MV-4-11 (cell line): Measurements from ENCODE around the gene PRPSAP2.
"Not testable (repeated sequence)": the region's sequence is repeated elsewhere in the genome, so short reads cannot be mapped to it uniquely, and the experiment has no call there.

Experiments
- DNase-seq: peaks from one replicate; lab custom pipeline; 2025; lab: John Stamatoyannopoulos, UW

PRPSAP2 gene

GRCh38 chr17:18857864-18858566, at the start of gene PRPSAP2:
Gene PRPSAP2 (plus strand): TSS chr17:18858131. CDS start chr17:18865834, 7,703 bp downstream.
- peak; percentile 89 for DNase-seq

GRCh38 chr17:18815924-18816323, 42.0 kb upstream of the PRPSAP2 start:
- not testable (repeated sequence) for DNase-seq

DNA sequence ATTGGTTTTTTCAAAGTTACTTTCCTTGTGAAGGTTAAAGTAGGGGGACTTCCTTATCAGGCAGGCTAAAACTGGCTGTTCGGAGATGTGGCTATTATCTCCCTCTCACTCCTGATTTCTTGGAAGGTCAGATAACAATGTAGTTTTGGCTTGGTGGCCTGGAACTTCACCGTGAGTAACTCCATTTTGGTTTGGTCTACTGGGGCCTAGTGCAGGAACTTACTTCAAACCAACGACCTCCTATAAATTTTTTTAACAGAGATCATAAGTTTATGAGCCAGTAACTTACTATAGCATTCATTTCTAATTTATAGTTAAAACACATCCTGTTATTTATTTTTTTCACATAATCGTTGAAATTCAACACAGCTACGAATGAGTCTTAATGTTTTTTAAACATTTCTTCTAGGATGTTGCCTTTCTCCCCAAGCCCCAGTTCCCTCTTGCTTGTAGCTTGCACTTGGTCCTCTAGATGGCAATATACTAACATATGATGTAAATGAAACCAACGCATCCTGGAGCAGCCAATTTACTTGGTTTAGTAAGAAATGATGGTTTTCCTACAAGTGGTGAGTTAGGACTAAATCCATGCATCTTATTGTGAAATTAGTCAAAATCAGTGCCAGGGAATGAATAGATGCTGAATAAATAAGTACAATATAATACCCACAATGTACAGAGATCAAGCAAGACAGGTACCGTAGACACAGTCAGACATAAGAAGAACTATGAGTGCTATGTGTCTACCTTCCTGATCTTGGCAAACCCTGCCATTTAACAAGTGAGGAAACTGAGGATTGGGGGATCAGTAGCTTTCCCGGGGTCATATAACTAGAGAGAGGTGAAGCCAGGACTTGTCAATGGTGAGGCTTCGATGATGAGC, 41.2 kb upstream of the PRPSAP2 start:
- DNase-seq, result peak; percentile 77

DNA sequence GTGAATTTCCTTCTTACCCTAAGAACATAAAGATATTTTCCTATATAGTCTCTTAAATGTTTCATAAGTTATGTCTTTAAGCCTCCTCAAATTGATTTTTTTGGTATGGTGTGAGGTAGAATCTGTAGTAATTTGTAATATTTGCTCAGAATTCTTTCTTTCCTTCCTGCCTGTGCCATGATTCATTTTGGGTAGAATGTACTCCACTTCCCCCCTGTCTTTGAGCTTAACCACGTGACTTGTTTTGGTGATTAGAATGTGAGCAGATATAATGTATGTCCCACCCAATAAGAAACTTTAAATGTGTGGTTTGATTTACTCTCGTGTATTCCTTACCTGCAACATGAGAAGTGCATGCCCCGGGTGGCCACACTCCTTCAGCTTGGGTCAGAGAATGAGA, 36.5 kb upstream of the PRPSAP2 start:
- DNase-seq, result not testable (repeated sequence)

DNA sequence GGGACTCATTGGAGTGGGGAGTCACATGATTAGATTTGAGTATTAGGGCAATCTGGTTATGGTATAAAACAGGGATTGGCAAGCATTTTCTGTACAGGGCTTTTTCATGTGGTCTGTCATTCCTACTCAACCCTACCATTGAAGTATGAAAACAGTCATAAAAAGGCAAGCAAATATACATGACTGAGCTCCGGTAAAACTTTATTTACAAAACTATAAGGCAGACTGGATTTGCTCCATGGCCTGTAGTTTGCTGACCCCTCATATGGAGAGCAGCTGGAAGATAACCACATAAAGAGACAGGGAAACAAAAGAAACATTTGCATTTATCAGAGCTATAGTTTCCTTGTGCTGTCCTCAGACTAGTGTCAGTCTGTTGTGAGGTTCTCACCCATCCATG, 30.3 kb upstream of the PRPSAP2 start:
- not testable (repeated sequence) for DNase-seq

DNA sequence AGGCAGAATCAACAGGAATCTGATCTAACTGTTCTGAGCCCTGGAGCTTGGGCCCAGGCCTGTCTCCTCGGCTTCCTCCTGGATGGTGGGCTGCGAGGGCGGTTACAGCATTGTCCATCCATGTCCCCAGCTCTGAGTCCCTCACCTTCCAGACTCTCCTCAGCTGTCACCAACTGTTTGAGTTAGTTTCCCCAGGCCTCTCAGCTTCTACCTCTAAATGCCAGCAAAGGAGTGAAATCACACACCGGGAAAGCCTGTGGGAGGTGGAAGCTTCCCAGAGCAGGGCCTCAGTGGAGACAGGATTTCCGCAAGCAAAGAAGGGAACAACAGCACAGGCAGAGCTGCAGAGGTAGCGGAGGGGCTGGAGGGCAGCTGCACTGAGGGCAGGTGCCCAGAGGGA, 9.4 kb upstream of the PRPSAP2 start:
- no peak for DNase-seq

DNA sequence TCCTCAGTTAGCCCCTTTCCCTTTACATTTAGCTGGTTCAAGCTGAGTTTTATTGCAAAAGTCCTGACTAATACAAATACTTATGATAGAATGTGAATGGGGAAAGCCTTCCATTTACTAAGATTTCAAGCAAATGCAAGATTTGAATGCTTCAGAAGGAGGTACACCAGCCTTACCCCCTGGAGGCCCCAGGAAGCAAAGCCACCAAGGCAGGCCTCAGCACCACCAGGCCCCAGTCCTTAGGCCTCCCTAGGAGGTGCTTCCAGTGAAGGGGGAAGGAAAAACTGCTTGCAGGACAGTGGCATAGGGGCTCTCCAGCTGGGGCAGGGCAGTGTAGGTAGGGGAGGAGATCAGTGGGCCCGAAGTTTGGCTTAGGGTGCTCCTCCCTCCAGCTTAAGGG, 7.3 kb upstream of the PRPSAP2 start:
- no peak for DNase-seq

DNA sequence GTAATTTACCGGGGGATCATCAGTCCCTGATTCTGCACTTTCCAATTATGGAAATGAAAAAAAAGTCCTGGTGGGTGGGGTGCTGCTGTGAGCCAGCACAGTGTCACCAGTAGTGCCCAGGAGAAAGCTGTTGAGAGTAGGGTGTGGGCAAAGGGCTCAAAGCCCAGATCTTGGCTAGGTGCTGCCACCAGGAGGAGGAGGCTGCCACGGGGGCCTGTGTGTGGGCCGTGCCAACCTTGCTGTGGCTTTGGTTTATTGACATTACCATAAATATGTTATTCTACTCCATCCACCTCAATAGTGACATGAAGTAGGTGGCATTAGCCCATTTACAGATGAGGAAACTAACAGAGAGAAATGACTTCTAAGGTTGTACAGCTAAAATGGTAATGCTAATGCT, 6.7 kb upstream of the PRPSAP2 start:
- DNase-seq, result no peak

GRCh38 chr17:18854956-18855355, 3.0 kb upstream of the PRPSAP2 start:
- no peak for DNase-seq

DNA sequence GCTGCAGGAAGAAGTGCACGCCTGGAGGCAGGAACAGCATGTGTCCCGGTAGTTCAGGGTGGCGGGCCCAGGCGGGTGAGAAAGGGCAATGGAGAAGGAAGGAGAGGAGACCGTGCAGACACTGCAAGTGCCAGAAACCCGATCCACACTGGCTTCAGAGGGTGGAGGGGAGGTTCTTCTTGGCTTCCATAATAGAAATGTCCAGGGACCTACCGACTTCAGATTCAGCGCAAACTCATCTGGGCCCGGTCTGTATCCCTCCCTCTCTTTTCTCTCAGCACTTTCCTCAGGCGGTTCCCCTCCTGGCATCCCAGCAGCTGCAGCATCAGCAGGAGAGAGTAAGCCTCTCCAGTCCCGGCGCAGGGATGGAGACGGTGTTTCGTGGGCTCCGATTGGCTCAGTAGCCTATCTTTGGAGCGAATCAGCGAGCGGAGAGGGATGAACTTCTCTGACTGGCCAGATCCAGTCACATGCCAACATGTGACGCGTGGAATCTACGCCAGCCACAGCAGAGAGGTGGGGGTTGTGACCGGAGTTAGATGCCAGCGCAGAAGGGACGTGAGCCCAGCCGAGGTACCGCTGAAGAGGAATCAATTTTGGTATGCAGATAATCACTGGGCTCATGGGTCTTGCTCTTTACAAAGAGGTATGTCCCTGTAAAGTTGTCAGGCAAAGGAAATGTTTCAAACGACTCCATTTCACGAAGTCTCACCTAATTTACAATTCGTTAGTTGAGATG, 1.9 kb upstream of the PRPSAP2 start:
- peak; percentile 91 for DNase-seq

DNA sequence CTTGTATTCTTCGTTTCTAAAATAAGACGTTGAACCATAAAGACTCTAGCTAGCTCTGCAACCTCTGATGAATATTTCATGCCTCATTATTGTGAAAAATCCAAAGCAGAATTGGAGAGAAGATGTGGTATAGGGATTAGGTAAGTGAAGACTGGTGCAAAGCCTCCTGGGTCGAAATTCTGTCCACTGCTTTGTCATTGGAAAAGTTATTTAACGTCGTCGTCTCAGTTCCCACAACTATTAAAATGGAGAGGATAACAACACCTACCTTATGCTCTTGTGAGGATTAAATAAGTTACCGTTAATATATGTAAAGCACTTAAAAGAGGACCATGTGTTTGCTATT, 1.4 kb upstream of the PRPSAP2 start:
- no peak for DNase-seq

GRCh38 chr17:18858567-18859245, 775 bp downstream of the PRPSAP2 start:
- no peak for DNase-seq

DNA sequence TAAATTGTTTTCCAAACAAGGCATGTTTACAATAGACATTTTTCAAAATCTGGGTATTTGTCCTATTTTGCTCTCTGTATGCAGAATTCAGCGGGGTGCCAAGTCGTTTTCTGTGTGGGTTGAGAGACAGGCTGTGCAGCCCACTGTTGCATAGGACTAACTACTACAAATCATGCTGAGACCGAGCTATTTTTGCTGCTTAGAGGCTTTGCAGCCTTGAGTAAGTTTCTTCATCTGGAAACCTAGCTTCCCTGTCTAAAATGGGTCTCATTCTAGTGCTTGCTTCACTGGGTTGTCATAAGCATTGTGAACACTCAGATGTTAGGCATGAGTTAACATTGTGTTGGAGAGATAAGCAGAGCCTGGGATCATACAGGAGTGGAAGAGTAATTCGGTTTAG, 1.3 kb downstream of the PRPSAP2 start:
- DNase-seq, result peak; percentile 51

GRCh38 chr17:18860161-18860972, 2.4 kb downstream of the PRPSAP2 start:
- peak; percentile 44 for DNase-seq

- DNase-seq, result no peak
These were observed 4.1 kb downstream of the PRPSAP2 start for GRCh38 chr17:18862011-18862410.

- DNase-seq, result not testable (repeated sequence)
These were observed 7.1 kb downstream of the PRPSAP2 start for GRCh38 chr17:18864996-18865395.

- DNase-seq, result no peak
These were observed 9.2 kb downstream of the PRPSAP2 start for GRCh38 chr17:18866866-18867813.

DNA sequence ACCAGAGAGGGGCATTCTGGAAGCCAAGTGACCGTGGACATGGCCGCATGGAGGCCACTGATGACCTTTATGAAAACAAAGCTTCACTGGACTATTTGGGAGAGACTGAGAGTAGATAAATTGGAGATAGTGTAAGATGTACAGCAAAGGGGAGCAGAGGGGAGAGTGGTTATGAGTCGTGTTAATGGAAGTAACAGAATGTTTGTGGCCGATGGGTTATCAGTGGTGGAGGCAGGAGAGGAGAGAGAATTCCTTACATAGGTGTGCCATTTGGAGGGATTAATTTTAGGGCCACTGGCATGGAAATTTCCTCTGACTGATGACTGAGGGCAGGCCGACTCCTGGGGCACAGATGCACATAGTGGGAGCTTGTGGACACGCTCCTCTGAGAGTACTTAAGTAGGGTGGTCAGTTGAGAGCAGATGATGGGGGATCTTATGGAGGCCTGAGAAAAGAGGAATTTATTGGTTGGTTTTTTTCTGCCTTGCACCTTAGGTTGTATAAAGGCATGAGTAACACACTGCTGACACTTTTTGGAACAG, 19.2 kb downstream of the PRPSAP2 start:
- no peak for DNase-seq

DNA sequence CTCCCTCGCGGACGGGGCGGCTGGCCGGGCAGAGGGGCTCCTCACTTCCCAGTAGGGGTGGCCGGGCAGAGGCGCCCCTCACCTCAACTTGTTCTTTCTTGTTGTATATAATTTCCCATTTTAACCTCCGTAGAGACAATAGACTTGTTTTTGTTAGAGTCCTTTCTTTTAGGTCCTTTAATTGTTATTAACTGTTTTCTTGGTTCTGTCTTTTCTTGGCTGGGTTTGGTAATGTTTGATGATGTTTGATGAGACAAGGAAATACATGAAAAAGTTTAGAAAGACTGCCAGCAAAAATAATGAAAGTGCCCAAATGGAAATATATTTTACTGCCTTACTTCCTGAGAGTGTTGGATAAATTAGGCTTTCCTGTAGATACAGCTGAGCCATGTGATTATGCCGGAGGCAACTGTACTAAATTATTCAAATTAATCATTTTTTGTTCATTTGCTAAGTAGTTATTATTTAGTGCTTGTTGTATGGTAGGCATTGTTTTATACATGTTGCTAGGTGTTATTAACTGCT, 30.9 kb downstream of the PRPSAP2 start:
- DNase-seq, result no peak
